ENCODE results near the gene UBLCP1.
"Not testable (repeated sequence)": the region's sequence is repeated elsewhere in the genome, so short reads cannot be mapped to it uniquely, and the experiment has no call there.

GRCh38 chr5:159297300-159297699 is 34.2 kb downstream of the UBLCP1 start:
- TF ChIP-seq, protein P1, sequence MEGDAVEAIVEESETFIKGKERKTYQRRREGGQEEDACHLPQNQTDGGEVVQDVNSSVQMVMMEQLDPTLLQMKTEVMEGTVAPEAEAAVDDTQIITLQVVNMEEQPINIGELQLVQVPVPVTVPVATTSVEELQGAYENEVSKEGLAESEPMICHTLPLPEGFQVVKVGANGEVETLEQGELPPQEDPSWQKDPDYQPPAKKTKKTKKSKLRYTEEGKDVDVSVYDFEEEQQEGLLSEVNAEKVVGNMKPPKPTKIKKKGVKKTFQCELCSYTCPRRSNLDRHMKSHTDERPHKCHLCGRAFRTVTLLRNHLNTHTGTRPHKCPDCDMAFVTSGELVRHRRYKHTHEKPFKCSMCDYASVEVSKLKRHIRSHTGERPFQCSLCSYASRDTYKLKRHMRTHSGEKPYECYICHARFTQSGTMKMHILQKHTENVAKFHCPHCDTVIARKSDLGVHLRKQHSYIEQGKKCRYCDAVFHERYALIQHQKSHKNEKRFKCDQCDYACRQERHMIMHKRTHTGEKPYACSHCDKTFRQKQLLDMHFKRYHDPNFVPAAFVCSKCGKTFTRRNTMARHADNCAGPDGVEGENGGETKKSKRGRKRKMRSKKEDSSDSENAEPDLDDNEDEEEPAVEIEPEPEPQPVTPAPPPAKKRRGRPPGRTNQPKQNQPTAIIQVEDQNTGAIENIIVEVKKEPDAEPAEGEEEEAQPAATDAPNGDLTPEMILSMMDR (IDR thresholded peaks at IDR 0.05), result not testable (repeated sequence)
- TF ChIP-seq POLR2A (IDR thresholded peaks at IDR 0.05), result not testable (repeated sequence)
